Choroid plexus epithelial cell (primary cell): Measurements from ENCODE around the gene AFAP1L1.

Source experiments
- DNase-seq: peaks from one replicate; pipeline ENCODE4 v3.0.0-alpha.2; 2010; ENCODE audit warnings: low read depth
- H3K4me3 ChIP-seq: 2 replicates; pipeline ENCODE4 v1.5.1; 2011; ENCODE audit warnings: low read depth, mild to moderate bottlenecking, control low read depth, low read length, moderate library complexity
- TF ChIP-seq, protein P1 (sequence below): conservative IDR thresholded peaks from 2 replicates; pipeline ENCODE4 v1.5.1; 2011; ENCODE audit warnings: low read depth, mild to moderate bottlenecking, control low read depth, inconsistent platforms, low read length, moderate library complexity

AFAP1L1 gene

GRCh38 chr5:149362541-149362940, 90.9 kb downstream of the AFAP1L1 start:
- TF ChIP-seq, protein P1, sequence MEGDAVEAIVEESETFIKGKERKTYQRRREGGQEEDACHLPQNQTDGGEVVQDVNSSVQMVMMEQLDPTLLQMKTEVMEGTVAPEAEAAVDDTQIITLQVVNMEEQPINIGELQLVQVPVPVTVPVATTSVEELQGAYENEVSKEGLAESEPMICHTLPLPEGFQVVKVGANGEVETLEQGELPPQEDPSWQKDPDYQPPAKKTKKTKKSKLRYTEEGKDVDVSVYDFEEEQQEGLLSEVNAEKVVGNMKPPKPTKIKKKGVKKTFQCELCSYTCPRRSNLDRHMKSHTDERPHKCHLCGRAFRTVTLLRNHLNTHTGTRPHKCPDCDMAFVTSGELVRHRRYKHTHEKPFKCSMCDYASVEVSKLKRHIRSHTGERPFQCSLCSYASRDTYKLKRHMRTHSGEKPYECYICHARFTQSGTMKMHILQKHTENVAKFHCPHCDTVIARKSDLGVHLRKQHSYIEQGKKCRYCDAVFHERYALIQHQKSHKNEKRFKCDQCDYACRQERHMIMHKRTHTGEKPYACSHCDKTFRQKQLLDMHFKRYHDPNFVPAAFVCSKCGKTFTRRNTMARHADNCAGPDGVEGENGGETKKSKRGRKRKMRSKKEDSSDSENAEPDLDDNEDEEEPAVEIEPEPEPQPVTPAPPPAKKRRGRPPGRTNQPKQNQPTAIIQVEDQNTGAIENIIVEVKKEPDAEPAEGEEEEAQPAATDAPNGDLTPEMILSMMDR = no peak
- DNase-seq = no peak
- no peak overlapping the region for H3K4me3 ChIP-seq

DNA sequence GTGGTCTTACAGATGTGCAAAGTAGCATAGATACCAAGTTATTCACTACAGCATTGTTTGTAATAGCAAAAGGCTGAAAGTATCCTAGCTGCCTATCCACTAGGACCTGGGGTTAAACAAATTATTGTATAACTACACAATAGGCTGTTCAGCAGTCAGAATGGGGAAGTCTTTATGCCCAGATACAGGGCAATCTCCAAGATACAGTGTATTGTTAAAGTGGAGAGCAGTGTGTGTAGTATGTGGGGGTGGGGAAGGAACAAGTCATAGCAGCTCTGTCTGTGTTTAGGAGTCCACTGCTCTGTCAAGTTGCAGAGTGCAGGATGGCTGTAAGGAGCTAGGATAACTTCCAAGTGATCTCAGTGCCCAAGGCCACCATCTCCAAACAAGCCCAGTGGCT, 91.7 kb downstream of the AFAP1L1 start:
- H3K4me3 ChIP-seq = no peak overlapping the region
- TF ChIP-seq, protein P1 = no peak
- no peak for DNase-seq

GRCh38 chr5:149363936-149364335, 92.3 kb downstream of the AFAP1L1 start:
- no peak overlapping the region for H3K4me3 ChIP-seq
- TF ChIP-seq, protein P1 = no peak
- DNase-seq = no peak

- TF ChIP-seq, protein P1 = no peak
- H3K4me3 ChIP-seq = no peak overlapping the region
- DNase-seq = no peak
Measured at GRCh38 chr5:149364719-149365118, 93.1 kb downstream of the AFAP1L1 start.

- TF ChIP-seq, protein P1 = no peak
- no peak for DNase-seq
- no peak overlapping the region for H3K4me3 ChIP-seq
Measured at GRCh38 chr5:149365418-149365817, 93.8 kb downstream of the AFAP1L1 start.

- DNase-seq = no peak
- no peak overlapping the region for H3K4me3 ChIP-seq
- TF ChIP-seq, protein P1 = no peak
Measured at GRCh38 chr5:149366169-149366729, 94.6 kb downstream of the AFAP1L1 start.

DNA sequence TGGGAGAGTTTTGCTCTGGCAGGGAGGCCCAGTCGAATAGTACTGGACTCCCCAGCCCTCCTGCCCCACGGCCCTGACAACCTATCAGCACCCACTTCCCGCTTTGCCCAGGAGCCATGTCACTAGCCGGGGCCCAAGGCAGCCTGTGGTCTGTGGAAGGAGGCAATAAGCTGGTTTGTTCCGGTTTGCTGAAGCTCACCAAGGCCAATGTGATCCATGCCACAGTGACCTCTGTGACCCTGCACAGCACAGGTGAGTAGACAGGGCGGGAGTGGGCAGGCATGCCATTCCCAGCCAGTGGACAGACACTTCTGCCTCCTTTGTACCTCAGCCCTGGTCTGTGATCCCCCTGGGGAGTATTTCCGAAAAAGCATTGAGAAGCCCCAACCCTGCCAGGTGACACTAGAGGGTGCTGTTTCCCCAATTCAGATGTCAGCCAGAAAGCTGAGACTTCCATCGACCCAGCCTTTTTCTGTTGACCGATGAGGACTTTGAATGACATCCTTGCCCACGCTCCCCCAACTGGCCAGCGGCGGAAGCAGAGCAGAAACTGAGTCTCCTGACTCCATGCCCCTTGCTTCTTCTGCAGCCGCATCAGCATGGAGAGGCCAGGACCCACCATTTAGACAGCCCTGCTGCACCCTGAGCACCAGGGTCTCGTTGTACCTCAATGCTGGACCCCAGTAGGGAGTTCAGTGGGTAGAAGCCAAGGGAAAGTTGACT, 95.8 kb downstream of the AFAP1L1 start:
- TF ChIP-seq, protein P1 = peak; percentile 88
- DNase-seq = peak; percentile 82
- no peak overlapping the region for H3K4me3 ChIP-seq
